MM.1S (cell line): Measurements from ENCODE around the gene DFFB.

Experiments
- EZH2 ChIP-seq: fragments of 300-600 bp; sonication (generic); optimal IDR thresholded peaks from 2 replicates; pipeline ENCODE3; 2017; ENCODE audit warnings: low read depth, mild to moderate bottlenecking, antibody characterized with exemption, low read length, mixed read lengths
- TF ChIP-seq, protein P1 (sequence below): fragments of 300-600 bp; sonication (generic); IDR thresholded peaks from 2 replicates; pipeline ENCODE4 v1.5.1; 2016; ENCODE audit warnings: antibody characterized with exemption, low read length, mixed read lengths

DNA sequence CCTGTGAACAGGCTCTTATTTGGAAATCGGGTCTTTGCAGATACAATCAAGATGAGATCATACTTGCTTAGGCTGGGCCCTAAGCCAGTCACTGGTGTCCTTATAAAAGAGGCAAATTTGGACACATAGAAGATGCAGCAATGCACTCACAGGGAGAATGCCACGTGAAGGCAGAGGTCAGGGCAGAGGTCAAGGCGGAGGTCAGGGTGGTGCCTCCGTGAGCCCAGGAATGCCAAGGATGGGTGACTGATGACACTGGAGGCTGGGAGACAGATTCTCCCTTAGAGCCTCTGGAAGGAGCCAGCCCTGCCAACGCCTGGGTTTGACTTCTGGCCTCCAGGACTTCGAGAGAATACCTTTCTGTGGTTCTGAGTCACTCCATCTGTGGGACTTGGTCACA, 65.6 kb downstream of the DFFB start:
- TF ChIP-seq, protein P1, sequence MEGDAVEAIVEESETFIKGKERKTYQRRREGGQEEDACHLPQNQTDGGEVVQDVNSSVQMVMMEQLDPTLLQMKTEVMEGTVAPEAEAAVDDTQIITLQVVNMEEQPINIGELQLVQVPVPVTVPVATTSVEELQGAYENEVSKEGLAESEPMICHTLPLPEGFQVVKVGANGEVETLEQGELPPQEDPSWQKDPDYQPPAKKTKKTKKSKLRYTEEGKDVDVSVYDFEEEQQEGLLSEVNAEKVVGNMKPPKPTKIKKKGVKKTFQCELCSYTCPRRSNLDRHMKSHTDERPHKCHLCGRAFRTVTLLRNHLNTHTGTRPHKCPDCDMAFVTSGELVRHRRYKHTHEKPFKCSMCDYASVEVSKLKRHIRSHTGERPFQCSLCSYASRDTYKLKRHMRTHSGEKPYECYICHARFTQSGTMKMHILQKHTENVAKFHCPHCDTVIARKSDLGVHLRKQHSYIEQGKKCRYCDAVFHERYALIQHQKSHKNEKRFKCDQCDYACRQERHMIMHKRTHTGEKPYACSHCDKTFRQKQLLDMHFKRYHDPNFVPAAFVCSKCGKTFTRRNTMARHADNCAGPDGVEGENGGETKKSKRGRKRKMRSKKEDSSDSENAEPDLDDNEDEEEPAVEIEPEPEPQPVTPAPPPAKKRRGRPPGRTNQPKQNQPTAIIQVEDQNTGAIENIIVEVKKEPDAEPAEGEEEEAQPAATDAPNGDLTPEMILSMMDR: no peak
- TF ChIP-seq EZH2: no peak
